SIG-M5 (cell line): ENCODE results near the gene ZNF526.
"Not testable (repeated sequence)": the region's sequence is repeated elsewhere in the genome, so short reads cannot be mapped to it uniquely, and the experiment has no call there.

Experiments
- DNase-seq: peaks from one replicate; lab custom pipeline; 2025; lab: John Stamatoyannopoulos, UW

ZNF526 gene

GRCh38 chr19:42266105-42266504, 46.0 kb downstream of the ZNF526 start:
- DNase-seq = not testable (repeated sequence)

DNA sequence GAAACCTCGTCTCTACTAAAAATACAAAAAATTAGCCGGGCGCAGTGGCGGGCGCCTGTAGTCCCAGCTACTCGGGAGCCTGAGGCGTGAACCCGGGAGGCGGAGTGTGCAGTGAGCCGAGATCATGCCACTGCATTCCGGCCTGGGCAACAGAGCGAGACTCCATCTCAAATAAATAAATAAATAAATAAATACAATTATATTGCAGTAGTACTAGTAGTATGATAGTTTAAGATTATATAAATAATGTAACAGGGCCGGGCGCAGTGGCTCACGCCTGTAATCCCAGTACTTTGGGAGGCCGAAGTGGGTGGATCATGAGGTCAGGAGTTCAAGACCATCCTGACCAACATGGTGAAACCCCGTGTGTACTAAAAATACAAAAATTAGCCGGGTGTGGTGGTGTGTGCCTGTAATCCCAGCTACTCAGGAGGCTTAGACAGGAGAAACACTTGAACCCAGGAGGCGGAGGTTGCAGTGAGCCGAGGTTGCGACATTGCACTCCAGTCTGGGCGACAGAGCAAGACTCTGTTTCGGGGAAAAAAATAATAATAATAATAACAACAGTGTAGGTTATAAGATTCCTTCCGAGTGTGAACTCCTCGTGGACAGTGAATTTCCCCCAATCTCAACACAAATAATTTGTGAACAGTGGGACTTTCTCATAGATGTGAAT, 47.0 kb downstream of the ZNF526 start:
- not testable (repeated sequence) for DNase-seq

DNA sequence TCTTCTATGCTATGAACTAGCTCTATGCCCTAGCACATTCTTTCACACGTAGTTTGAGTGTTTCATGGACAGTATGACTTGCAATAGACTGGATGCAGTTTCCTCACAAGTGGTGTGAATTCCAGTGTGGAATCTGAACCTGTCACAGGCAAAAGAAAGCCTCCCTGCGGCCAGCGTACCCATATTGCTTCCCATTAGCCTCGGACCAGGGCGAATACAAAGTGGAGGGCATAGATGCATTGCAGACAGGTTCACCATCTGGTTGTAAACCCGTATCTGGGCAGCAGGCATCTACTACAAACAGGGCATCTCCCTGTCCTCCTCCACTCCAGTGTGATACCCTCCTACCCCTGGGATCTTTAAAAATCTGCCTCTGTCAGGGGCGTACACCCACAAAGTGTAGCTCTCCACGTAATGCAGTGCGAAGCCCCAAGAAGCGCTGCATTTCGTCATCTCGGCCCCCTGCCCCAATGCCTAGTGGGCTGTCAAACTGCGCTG, 47.6 kb downstream of the ZNF526 start:
- DNase-seq = no peak

DNA sequence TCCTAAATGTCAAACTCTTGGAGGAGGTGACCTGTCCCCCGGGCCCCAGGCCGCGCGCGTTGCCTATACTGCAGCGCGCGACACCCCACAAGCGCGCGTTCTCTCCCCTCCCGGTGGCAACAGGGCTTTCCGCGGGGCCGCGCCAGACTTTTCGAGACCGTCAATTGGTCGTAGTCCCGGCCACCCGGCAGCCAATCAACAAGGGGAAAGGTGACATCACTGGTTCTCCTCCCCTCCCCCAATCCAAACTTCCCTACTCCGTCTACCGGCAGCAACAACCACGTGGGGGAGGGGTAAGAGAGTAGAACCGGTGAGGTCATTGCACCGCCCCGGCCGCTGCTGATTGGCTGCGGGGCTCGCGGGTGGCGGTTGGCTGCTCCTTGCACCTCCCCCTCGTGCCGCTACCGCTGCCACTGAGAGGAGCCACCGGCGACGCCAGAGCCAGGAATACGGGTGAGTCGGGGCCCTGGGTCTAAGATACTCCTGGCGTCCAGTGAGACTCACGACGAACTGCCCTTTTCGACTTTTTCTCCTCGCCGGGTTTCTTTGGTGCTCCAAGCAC, 48.1 kb downstream of the ZNF526 start:
- DNase-seq = peak; percentile 90

DNA sequence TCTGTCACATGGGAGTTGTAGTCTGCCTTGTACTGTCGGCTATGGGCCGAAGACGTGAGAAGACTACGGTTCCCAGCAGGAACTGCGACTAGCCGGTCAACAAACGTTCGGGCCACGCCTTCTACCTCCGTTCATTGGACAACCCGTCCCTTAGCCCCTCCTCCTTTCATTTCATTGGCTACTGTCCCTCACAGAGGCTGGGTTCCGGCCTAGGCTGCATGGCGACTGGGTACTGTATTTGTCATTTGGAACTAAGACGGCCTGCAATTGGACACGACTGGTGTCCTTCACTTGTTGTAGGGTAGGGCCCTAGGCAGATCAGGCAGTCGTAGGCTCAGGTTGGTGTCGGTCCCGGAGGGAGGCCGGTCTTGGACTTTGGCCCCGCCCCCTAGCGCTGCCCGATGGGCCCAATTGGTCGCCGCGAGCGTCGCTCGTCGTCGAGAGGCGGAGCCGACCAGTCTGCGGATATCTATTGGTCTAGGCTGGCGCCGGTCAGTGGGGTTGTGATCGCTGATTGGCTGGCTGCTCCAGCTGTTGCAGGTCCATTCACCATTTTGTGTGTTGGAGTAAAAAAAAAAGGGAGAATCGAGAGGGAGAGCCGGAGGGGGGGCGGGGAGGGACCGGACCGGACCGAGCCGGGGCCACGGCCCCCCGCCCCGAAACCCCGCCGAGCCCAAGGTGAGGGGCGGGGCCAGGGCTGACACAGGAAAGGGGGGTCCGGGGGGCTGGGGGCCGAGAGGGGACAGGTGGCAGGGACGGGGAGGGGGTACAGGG, 48.8 kb downstream of the ZNF526 start, which contains the start of gene CIC:
TSS of gene CIC (plus strand) at position 549 of the 774 bp plus-strand sequence. CDS start 2,532 bp downstream, outside the sequence.
- peak; percentile 99 for DNase-seq

GRCh38 chr19:42269478-42270345, 49.6 kb downstream of the ZNF526 start:
- no peak for DNase-seq

GRCh38 chr19:42270346-42271044, 50.4 kb downstream of the ZNF526 start:
- DNase-seq = no peak

DNA sequence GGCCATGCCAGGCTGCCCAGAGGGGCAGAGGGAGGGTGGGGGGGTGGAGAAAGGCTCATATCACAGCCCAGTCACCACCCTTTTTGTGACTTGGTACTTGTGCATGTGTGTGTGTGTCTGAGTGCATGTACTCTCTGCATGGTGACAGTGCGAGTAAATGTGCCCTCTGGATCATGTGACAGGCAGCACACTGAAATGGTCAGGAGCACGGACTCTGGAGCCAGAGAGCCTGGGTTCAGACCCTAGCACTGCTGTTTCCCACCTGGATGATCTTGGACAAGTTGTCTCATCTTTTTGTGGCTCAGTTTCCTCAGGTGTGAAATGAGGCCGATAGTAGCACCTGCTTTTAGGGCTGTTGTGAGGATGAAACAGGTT, 50.9 kb downstream of the ZNF526 start:
- no peak for DNase-seq

GRCh38 chr19:42271861-42272534, 51.9 kb downstream of the ZNF526 start:
- DNase-seq = no peak

DNA sequence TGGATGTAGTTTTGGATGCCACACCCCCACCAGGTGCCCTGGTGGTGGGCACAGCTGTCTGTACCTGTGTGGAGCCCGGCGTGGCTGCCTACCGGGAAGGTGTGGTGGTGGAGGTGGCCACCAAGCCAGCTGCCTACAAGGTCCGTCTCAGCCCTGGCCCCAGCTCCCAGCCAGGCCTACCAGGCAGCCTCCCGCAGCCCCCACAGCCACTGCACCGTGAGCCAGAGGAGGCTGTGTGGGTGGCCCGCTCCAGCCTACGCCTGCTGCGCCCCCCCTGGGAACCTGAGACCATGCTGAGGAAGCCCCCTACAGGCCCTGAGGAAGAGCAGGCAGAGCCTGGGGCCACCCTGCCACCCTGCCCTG, 52.4 kb downstream of the ZNF526 start:
- no peak for DNase-seq

DNA sequence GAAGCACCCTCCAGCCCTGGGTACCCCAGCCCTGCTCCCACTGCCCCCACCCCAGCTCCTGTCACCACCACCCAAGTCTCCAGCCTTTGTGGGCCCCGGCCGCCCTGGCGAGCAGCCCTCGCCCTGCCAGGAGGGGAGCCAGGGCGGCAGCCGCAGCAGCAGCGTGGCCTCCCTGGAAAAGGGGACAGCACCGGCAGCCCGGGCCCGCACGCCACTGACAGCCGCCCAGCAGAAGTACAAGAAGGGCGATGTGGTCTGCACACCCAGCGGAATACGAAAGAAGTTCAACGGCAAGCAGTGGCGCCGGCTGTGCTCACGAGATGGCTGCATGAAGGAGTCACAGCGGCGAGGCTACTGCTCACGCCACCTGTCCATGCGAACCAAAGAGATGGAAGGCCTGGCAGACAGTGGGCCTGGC, 52.9 kb downstream of the ZNF526 start:
- no peak for DNase-seq

DNA sequence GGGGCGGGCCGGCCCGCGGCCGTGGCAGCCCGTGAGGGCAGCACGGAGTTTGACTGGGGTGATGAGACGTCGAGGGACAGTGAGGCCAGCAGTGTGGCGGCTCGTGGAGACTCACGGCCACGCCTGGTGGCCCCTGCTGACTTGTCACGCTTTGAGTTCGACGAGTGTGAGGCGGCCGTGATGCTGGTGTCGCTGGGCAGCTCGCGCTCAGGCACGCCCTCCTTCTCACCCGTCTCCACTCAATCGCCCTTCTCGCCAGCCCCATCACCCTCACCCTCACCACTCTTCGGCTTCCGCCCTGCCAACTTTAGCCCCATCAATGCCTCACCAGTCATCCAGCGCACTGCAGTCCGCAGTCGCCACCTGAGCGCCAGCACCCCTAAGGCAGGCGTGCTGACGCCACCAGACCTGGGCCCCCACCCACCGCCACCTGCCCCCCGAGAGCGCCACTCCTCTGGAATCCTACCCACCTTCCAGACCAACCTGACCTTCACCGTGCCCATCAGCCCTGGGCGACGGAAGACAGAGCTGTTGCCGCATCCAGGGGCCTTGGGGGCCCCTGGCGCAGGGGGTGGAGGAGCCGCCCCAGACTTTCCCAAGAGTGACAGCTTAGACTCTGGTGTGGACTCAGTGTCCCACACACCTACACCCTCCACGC, 53.4 kb downstream of the ZNF526 start:
- DNase-seq = no peak

DNA sequence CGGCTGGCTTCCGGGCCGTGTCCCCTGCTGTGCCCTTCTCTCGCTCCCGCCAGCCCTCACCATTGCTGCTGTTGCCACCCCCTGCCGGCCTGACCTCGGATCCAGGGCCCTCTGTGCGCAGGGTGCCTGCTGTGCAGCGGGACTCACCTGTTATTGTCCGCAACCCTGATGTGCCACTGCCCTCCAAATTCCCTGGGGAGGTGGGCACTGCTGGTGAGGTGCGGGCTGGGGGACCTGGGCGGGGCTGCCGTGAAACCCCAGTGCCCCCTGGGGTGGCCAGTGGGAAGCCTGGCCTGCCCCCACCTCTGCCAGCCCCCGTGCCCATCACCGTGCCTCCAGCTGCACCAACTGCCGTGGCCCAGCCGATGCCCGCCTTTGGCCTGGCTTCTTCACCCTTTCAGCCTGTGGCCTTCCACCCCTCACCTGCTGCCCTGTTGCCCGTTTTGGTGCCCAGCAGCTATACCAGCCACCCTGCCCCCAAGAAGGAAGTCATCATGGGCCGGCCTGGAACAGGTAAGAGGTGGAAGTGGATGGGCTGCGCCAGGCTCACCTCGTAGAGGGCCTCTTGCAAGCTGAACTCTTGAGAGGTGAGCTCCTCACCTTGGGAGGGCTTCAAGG, 54.1 kb downstream of the ZNF526 start:
- no peak for DNase-seq

- no peak for DNase-seq
Measured at GRCh38 chr19:42275103-42275502, 55.0 kb downstream of the ZNF526 start.

- DNase-seq = no peak
Measured at GRCh38 chr19:42275517-42275916, 55.4 kb downstream of the ZNF526 start.

- no peak for DNase-seq
Measured at GRCh38 chr19:42276284-42276683, 56.2 kb downstream of the ZNF526 start.

DNA sequence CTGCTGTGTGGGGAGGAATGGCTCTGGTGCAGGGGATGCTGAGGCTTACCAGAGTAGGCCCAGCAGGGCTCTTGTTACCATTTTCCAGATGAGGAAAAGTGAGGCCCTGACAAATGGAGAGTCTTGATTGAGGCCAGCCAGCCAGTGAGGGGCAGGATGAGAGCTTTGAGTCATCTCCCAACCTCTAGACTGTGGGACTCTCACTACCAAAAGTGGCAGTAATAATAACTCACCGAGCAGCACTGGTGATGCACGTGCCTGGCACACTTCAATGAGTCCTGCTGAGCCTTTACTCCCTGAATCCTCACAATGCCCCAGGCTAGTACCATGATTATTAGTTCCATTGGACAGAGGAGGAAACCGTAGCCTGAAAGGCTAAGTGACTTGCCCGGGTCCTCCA, 56.7 kb downstream of the ZNF526 start:
- DNase-seq = no peak
